ENCODE data around the gene FGG.

GRCh38 chr4:154582723-154583122 is 29.7 kb downstream of the FGG start:
- TF ChIP-seq CTCF (conservative IDR thresholded peaks at IDR 0.05) (no peak), ZFX (IDR thresholded peaks at IDR 0.05) (no peak)

Data from C4-2B (cell line).